ENCODE results near the gene ADAMTS12.

ADAMTS12 gene

DNA sequence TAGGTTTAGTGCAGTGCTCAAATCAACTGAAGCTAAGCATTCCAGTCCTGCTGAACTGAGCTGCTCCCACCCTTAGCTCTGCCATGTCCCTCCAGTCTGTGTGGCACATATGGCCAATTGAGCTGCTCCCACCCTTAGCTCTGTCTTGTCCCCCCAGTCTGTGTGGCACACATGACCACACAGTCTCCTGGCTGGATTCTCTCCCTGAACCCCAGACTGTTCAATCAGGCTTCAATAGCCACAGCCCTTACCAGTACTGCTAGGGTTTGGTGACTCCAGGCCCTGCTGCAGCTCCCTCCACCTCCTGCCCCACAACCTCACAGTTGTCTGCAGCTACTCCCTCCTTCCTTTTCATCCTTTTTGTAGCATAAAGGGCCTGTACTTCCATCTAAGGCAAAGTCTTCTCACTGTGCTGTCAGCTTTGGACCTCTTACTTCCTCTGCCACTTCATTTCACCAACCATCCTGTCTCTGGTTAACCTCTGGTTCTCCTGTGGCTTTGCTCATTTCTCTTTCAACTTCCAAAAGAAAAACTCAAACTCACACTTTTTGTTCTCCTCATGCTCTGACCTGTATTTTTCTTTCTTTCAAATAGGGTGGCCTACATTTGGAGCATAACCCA is 50.8 kb downstream of the ADAMTS12 start:
- FAIRE-seq: no peak

DNA sequence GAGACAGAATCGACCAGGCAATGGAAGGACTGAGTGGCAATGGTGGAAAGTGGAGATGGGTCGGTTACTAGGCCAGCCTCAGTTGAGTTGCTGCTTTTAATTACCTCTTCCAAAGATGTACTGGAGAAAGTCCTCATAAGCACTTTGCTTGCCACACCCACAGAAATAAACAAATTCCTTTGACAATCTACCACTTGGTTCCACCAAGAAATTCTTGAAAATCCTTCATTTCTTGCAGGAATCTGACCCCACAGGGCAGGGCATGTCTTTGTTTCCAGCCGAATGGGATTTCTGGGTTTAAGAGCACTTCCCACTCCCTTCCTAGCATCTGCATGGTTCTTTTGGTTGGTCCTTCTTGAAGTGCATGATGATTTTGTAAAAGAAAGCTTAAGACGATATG is 54.5 kb downstream of the ADAMTS12 start:
- no peak for FAIRE-seq

DNA sequence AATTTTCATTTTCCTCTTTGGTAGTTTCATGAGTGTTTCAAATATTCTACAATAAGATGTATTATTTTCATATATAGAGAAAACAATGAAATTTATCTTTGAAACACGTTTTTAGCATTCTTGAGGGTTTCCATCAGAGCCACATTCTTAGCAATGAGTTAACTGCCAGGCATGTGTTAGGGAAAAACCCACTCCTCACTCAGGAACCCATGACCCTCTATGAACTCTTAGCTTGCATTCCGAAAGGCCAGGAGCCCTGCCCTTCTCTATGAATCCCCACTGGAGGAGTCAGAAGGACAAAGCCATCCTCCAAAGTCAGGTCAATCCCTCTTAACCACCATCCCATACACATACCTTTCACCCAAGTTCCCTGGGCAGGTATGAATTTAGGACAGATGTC is 57.5 kb downstream of the ADAMTS12 start:
- FAIRE-seq: no peak

DNA sequence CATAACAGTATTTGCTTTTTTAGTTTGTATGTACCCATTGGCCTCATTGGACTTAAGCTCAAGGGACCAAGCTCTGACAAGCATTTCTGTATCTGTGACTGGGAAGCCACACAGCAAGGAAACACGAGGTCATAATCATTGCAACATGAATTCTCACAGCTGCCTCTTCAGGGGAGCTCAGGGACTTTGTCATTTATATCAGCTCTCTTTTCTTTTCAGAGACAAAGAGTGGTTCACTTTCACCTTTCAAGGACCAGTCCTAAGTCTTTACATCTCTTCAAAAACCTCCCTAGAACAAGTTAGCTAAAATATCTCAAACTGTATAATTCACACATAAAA is 58.6 kb downstream of the ADAMTS12 start:
- no peak for FAIRE-seq

DNA sequence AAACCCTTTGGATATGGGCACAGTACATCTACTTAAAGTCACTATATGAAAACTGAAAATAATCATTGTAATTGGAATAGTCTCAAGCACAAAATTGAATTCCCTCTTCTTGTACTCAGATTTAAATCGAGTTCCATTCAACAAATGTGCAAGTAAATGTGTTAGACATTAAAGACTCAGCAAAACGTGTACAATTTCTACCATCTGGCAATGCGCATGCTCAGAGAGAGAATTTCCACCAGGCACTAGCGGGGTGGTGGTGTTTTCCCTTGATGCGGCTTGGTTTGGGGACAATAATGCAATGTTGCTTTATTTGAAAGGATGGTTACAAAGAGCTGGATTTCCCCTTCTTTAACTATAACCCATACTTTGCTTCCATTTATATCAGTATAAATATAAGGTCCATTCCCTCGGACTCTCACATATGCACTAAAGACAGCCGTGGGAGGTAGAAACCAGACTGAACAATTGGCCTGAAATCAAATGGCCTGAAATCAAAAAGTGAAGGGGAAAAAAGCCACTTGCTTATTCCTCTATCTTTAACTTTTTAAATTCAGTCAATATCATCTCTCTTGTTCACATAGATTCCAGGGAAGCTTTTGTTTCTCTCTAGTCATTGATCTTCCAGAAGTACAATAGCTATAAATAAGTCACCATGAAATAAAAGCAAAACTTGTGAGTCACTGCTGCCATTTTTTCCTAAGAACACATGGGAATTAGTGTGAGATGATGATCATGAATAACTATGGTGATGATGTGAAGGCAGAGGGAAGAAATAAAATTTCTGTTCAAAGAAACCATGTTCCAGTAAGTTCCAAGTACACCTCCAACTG is 59.2 kb downstream of the ADAMTS12 start:
- no peak for FAIRE-seq

DNA sequence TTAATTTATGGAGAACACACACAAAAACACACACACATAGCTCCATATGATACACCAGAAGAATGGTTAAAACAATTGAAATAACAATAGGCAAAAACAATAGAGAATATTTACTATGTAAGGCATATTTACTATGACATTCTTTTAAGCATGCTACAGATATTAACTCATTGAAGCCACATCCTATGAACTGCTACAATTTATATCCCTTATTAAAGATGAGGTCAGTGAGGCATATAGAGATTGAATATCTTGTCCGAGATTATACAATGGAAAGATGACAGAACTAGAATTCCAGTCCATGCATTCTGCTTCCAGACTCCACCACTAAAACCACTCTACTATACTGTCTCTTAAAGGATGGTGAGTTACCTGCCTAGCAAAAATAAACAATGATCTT is 60.7 kb downstream of the ADAMTS12 start:
- no peak for FAIRE-seq

DNA sequence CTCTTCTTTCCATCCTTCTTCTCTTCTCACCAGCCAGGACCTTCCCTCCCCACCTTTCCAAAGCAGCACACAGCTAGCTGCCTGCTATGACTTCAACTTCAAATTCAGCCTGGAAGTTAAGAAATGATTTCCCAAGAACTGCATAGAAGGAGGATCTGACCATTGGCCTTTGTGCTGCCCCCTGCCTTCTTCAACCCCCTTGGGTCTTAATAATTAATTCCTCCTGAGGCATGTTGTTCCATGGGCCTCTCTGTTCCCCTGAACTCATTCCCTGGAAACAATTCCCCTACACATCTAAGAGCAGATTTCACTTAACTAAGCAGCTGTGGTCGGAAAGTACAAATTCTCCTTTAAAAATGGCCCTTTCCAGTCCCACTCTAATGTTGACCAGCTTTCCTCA is 62.4 kb downstream of the ADAMTS12 start:
- no peak for FAIRE-seq

DNA sequence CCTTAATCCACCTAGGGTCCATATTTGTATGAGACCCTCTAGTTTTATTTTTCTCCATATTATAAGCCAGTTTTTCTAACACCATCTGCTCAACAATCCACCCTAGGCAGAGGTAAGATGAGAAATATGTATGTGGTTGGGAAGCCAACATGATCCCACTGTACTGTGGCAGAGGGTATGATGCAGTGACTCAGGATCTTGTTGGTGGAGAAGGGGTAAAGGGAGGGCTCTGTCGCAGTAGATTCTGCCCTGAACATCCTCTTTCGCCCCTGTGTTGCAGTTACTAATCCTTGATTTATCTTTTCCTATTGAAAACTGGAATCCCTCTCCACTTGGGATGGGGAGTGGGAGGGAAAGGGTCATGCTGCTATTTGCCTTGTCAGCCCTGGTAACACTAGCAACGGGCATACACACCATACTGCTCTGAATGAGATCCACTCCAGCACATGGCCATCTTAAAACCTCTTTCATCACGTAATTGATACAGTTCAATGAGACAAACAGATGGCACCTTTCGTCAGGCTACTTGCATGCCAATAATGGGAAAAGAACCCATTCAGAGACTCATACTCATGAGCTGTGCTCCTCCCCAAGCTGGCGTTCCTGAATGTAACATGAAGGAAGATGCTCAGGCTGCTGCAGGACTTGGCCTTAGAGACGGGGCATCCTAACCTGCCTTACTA is 63.0 kb downstream of the ADAMTS12 start:
- no peak for FAIRE-seq

DNA sequence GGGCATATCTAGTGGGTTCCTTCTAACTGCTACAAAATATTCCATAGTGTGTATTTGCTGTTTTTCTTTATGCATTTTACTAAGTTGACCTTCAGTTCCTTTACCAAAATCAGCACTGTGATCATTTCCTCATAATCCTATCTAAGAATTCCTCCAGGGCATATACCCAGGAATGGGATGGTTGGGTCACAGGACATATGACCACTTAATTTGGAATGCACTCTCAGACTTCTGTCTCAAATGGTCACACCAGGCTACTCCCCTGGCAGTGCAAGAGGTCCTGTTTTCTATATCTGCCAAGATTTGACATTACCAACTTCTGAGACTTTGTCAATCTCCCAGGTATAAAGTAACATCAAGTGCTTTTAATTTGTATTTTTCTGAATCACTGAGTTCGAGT is 63.9 kb downstream of the ADAMTS12 start:
- no peak for FAIRE-seq

DNA sequence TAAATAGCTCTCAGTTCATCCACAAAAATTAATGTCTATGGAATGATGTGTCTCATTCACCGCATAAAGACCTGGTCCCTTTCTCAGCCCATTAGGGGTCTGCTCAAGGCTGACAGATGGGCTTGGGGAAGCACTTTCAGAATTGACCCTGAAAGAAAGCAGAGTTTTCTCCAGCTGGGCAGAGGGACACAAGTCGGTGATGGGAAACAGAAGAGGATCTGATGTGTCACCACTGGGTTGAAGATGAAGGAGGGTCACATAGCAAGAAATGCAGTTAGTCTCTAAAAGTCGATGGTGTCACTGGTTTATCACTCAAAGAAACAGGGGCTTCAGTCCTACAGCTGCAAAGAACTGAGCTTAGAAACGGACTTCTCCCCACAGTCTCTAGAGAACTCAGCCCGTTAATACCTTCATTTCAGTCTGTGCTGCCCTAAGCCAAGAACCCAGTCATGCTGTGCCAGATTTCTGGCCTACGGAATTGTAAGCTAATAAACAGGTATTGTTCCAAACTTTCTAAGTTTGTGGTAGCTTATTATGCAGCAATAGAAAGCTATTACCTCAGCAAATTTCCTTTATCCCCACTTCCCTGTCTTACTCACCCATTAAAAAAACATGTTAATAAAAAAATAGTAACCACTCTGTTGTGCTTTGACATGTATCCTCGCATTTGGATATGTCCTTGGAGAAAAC is 64.6 kb downstream of the ADAMTS12 start:
- FAIRE-seq: no peak

DNA sequence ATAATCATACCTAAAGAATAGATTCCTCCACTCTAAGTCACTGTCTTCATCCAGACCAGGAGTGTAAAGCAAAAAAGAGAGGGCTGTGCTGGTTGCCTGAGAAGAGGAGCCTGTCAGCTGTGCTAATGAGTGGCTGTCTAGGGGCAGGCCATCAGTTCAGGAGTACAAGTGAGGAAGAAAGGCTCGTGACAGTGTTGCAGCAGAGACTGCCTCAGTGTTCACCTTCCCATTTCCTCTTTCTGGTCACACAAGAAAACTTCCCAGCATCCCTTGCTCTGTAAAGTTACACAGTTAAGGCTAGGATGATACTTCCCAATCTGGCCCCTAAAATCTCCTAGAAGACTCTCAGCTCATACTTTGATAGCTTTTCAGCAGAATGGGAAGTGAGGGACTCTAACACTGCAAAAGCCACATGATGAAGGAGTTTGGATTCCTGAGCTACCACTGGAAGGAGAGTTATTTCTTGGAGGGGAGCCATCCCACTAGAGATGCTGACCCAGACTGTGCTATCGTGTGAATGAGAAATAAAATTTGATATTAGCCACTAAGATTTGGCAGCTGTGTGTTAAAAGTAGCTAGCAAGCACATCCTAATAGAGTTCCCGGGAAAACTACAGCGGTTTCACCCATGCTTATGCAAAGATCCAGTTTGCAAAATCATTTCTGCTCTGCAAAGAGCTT is 67.1 kb downstream of the ADAMTS12 start:
- no peak for FAIRE-seq

DNA sequence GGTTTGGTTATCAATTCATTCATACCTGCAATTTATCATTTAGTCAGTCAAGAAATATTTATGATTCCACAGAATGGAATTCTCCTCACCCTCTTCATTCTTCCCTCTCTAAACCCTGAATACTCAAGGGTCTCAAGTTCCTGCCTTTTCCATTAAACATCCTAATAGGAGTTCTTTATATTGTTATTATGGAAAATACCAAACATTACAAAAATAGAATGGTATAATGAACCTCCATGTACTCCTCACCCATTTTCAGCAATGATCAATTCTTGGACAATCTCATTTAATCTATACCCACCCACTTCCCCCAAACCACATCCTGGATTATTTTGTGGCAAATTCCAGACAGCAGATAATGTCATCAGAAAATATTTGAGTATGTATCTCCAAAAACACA is 74.5 kb downstream of the ADAMTS12 start:
- FAIRE-seq: no peak

DNA sequence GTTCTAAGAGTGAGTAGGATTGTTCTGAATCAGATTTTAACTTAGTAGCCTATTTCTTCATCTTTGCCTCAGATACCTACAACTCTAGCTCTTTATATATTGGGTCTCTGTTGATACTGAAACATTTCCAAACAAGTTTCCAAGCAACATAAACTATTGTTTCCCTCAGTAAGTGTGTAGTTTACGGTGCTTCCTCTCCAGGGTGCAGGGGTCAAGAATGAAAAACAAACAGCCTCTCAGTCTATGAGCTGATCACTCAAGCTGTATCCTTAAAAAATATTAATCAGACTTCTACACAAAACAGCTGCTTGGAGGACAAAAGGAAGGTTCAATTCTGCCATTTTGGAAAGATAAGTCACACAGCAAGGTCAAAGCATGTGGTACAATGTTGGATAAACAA is 75.0 kb downstream of the ADAMTS12 start:
- FAIRE-seq: no peak

DNA sequence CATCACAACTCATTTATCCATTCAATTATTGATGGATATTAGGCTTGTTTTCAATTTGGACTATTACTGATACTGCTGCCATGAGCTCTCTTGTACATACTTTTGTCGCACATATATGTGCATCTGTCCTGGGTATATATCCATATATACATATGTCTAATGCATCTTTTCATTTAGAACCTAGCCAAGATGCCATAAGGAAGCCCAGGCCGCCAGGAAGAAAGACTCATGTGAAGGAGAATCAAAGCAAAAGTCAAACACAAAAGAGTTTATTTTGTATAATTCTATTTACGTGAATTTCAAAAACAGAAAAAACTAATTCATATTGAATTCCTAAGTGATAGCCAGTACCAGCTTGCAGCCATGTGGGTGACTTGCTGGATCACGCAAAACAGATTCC is 79.0 kb downstream of the ADAMTS12 start:
- FAIRE-seq: no peak

DNA sequence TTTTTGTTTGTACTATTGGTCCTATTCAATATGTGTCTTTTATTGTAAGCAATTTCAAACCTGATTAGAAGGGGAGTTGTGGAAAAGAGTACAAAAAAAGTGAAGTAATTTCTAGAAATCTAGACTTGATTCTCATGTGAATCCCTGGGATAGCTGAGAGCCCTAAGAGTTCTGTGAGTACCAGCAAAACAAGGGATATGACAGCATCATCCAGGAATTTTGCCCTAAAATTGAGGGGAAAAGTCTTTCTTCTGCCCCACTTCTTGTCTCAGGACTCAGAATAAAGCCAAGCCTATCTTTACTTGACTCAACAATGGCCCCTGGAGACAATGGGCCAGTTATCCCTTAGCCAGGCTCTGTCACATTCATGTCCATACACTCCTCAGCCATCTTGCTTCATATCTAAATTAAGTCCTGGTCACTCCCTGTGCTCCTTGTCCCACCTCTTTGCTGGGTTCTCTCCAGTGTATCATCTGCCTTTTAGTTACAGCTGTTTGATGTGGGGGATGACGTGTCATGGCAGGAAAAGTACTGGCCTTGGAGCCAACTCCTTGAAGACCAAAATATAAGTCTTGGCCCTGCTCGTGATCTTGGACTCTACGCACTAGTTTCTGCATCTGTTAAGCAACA is 81.2 kb downstream of the ADAMTS12 start:
- no peak for FAIRE-seq

DNA sequence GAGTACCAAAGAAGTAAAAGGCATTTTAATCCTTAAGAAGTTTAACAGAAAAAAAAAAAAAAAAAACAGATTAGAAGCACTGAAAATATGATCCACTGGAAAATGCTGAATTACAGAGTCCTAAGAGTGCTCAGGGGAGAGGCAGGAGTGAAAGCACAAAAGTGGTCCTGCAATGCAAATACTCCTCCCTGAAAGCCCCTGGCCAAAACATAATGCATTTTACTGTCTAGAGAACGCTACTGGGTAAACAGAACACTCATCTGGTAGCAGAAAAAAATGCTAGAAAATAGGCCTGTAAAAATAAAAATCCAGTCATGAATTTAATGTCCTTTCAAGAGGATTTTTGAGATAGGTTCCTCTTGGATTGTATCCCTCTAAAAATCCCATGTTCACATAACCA is 81.9 kb downstream of the ADAMTS12 start:
- no peak for FAIRE-seq

DNA sequence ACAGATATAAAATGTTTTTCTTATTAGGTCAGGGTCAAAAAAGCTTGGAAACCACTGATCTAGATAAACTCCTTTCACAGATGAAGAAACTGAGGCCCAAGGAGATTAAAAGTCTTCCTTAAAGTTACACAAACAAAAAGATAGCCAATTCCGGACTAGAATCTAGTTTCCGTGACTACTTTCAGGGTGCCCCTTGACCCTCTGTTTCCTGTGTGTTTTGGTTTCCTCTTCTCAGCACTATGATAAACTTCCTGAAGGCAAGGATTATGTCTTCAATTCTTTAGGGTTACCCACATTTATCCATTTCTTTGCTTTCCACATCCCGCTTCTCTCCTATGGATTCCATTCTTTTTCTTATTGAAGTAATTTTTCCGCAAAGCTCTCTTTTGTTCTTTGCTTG is 83.1 kb downstream of the ADAMTS12 start:
- no peak for FAIRE-seq

DNA sequence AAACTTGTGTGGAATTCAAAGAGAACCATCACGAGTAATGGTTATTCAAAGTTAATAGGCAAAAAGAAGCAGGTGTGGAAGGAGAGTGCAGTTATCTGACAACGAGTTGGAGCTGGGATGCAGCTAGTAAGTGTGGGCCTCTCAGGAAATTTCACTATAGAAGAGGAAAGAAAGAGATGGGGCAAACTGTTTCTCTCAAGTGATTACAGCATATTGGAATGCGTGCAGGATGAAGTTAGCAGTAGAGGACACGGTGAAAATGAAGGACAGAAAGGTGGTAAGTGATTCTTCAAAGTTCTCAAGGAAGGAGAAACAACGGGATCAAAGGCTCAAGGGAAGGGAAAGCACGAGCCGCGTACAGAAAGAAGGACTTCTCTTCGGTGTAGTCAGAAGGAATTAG is 84.0 kb downstream of the ADAMTS12 start:
- no peak for FAIRE-seq

DNA sequence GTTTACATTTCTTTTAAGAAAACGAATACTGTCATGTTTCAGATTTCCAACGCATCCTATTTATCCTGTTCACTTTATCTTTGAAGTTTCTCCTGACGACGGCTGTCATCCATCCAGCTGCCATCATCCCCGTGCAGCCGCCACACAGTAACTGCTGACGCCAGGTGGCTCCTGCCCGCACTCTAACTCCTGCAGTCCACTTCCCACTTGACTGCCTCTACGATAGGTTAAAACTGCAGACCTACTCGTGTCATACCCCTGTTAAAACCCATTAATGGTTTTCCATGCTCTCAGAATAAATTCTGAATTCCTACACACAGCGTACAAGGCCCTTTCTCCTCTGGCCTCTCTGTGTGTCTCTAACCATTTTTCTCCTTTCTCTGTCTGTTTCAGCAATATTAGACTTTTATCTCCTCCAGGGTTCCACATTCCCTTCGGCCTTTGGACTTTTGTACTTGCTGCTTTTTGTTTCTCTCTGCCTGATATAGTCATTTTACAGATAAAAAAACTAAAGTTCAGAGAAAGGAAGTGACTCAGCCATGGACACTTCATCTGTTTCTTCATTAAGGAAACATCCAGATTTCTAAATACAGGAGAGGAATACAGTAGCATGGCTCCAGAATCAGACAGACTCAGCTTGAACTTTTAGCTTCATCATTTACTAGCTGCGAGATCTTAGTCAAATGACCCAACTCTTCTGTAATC is 84.9 kb downstream of the ADAMTS12 start:
- no peak for FAIRE-seq

DNA sequence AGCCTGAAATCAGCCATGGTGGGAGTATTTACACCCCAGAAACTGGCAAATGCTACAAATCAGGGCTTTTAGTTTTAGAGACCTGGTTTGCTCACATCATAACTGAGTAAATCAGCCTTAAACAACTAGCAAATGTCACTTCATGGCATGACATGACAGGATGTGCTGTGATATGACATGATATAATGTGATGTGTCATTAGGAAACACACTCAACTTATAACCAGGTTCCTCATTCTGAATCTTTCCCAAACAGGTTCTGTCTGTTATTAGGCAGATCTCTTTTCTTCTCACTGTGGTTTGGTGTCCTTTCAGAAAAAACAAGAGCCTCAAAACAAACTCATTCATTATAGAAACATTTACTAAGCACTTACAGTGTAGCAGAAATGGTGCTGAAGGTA is 90.5 kb downstream of the ADAMTS12 start:
- FAIRE-seq: no peak

DNA sequence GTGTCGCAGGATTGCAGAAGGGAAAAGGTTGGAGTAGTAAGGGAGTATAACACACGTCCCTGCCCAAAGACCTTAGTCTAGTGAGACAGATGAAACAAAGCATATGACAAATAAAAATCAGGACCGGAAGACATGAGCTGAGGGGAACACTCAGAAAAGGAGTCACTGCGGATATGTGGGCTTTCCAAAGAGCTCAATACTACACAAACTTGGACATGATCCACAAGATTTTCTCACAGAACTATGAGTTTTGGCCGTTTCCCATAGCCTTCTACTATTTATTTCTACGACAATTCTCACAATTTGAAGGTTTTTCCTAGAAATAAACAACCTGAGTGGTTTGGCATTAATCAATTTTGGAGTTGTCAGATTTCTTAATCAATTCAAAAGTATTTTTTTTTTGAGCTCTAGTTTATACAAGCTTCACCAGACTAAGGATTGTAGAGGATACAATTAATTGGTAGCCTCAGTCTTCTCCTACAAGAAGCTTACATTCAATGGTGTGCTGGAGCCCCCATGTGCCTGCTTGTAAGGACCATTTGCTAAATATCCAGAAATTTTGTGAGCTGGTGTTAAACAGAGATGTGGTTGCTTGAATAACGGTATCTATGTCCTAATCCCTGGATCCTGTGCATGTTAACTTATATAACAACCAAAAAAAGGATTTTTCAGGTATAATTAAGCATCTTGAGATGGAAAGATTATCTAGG is 91.4 kb downstream of the ADAMTS12 start:
- no peak for FAIRE-seq

Measured in islet of Langerhans (tissue), 1 donor.